ENCODE results near the gene GABRB2.

Gene GABRB2

DNA sequence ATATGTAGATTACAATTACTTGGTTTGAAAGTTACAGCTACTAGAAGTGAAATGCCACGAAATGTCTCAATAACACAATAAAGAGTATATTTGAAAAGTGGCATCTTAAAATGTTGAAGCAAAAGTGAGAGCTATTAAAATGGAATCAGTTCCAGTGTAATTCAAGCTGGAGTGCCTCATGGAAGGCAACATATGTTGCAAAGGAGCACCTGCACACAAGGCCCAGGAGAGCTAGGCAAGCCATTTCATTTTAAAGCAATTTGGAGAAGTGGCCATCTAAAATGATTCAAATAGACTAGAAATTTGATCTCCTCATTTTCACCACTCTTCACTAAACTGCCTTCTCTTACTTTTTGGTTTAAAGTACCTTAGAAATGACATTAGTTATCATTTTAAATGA, 167.8 kb downstream of the GABRB2 start:
- TF ChIP-seq ZC3H10 (CRISPR knock-in tag; IDR thresholded peaks at IDR 0.05) = no peak
- ATAC-seq = no peak

DNA sequence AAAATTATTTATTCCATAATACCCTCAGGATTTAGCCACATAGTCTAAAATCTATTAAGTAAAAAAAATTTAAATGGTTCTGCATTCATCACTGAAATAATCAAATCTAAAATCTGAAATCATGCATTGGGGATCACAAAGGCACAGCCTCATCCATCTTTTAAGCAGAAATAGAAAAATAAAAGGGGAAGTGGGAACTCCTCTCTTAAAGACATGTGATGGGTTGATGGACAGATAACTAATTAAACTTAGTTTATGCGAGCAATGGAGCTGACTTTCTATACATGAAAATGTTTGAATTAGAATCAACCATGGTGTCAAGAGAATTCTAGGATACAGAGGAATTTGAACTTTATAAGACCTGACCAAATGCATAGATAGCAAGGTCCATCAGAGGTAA, 170.5 kb downstream of the GABRB2 start:
- TF ChIP-seq ISL1 (CRISPR knock-in tag; IDR thresholded peaks at IDR 0.05) = no peak
- TF ChIP-seq TCF4 (CRISPR knock-in tag; IDR thresholded peaks at IDR 0.05; ENCODE audit: borderline replicate concordance) = no peak
- no peak for TF ChIP-seq ZFP3 (CRISPR knock-in tag; IDR thresholded peaks at IDR 0.05)
- TF ChIP-seq, protein P1, sequence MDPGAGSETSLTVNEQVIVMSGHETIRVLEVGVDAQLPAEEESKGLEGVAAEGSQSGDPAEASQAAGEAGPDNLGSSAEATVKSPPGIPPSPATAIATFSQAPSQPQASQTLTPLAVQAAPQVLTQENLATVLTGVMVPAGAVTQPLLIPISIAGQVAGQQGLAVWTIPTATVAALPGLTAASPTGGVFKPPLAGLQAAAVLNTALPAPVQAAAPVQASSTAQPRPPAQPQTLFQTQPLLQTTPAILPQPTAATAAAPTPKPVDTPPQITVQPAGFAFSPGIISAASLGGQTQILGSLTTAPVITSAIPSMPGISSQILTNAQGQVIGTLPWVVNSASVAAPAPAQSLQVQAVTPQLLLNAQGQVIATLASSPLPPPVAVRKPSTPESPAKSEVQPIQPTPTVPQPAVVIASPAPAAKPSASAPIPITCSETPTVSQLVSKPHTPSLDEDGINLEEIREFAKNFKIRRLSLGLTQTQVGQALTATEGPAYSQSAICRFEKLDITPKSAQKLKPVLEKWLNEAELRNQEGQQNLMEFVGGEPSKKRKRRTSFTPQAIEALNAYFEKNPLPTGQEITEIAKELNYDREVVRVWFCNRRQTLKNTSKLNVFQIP (CRISPR knock-in tag; IDR thresholded peaks at IDR 0.05; ENCODE audit: borderline replicate concordance, low read depth) = no peak
- no peak for TF ChIP-seq ZNF565 (CRISPR knock-in tag; conservative IDR thresholded peaks at IDR 0.05; ENCODE audit: low read depth)
- TF ChIP-seq, protein P2, sequence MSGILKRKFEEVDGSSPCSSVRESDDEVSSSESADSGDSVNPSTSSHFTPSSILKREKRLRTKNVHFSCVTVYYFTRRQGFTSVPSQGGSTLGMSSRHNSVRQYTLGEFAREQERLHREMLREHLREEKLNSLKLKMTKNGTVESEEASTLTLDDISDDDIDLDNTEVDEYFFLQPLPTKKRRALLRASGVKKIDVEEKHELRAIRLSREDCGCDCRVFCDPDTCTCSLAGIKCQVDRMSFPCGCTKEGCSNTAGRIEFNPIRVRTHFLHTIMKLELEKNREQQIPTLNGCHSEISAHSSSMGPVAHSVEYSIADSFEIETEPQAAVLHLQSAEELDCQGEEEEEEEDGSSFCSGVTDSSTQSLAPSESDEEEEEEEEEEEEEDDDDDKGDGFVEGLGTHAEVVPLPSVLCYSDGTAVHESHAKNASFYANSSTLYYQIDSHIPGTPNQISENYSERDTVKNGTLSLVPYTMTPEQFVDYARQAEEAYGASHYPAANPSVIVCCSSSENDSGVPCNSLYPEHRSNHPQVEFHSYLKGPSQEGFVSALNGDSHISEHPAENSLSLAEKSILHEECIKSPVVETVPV (CRISPR knock-in tag; IDR thresholded peaks at IDR 0.05) = no peak
- TF ChIP-seq CSDC2 (CRISPR knock-in tag; IDR thresholded peaks at IDR 0.05) = no peak
- no peak for TF ChIP-seq ESRRG (CRISPR knock-in tag; IDR thresholded peaks at IDR 0.05)
- no peak for TF ChIP-seq RARB (CRISPR knock-in tag; IDR thresholded peaks at IDR 0.05)
- TF ChIP-seq, protein P3, sequence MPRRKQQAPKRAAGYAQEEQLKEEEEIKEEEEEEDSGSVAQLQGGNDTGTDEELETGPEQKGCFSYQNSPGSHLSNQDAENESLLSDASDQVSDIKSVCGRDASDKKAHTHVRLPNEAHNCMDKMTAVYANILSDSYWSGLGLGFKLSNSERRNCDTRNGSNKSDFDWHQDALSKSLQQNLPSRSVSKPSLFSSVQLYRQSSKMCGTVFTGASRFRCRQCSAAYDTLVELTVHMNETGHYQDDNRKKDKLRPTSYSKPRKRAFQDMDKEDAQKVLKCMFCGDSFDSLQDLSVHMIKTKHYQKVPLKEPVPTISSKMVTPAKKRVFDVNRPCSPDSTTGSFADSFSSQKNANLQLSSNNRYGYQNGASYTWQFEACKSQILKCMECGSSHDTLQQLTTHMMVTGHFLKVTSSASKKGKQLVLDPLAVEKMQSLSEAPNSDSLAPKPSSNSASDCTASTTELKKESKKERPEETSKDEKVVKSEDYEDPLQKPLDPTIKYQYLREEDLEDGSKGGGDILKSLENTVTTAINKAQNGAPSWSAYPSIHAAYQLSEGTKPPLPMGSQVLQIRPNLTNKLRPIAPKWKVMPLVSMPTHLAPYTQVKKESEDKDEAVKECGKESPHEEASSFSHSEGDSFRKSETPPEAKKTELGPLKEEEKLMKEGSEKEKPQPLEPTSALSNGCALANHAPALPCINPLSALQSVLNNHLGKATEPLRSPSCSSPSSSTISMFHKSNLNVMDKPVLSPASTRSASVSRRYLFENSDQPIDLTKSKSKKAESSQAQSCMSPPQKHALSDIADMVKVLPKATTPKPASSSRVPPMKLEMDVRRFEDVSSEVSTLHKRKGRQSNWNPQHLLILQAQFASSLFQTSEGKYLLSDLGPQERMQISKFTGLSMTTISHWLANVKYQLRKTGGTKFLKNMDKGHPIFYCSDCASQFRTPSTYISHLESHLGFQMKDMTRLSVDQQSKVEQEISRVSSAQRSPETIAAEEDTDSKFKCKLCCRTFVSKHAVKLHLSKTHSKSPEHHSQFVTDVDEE (CRISPR knock-in tag; IDR thresholded peaks at IDR 0.05) = no peak
- TF ChIP-seq ARNTL (CRISPR knock-in tag; IDR thresholded peaks at IDR 0.05; ENCODE audit: borderline replicate concordance, low read depth) = no peak
- no peak for TF ChIP-seq ZC3H10 (CRISPR knock-in tag; IDR thresholded peaks at IDR 0.05)
- no peak for TF ChIP-seq ZFP30 (CRISPR knock-in tag; IDR thresholded peaks at IDR 0.05)
- TF ChIP-seq ZNF70 (CRISPR knock-in tag; IDR thresholded peaks at IDR 0.05) = no peak
- no peak for TF ChIP-seq SNAI2 (CRISPR knock-in tag; IDR thresholded peaks at IDR 0.05)
- TF ChIP-seq GLIS3 (CRISPR knock-in tag; IDR thresholded peaks at IDR 0.05) = no peak
- TF ChIP-seq, protein P4, sequence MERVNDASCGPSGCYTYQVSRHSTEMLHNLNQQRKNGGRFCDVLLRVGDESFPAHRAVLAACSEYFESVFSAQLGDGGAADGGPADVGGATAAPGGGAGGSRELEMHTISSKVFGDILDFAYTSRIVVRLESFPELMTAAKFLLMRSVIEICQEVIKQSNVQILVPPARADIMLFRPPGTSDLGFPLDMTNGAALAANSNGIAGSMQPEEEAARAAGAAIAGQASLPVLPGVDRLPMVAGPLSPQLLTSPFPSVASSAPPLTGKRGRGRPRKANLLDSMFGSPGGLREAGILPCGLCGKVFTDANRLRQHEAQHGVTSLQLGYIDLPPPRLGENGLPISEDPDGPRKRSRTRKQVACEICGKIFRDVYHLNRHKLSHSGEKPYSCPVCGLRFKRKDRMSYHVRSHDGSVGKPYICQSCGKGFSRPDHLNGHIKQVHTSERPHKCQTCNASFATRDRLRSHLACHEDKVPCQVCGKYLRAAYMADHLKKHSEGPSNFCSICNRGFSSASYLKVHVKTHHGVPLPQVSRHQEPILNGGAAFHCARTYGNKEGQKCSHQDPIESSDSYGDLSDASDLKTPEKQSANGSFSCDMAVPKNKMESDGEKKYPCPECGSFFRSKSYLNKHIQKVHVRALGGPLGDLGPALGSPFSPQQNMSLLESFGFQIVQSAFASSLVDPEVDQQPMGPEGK (CRISPR knock-in tag; IDR thresholded peaks at IDR 0.05; ENCODE audit: borderline replicate concordance) = no peak
- no peak for ATAC-seq

DNA sequence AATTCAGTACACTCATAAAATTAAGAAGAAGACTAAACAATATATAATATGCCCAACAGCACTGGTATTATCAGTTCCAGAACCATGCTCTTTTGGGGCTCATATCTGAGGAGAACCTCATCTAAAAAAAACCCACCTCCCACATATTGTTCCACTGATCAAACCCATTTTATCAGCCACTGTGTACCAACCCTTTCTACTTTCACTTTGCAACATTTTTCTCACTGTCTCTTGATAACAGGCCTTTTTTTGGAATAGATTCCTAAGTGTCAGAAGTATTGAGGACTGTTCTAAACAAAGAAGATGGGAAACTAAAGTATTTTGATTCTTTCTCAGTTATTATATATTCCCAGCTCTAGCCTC, 173.2 kb downstream of the GABRB2 start:
- no peak for TF ChIP-seq ARNTL (CRISPR knock-in tag; IDR thresholded peaks at IDR 0.05; ENCODE audit: borderline replicate concordance, low read depth)
- TF ChIP-seq TCF4 (CRISPR knock-in tag; IDR thresholded peaks at IDR 0.05; ENCODE audit: borderline replicate concordance) = no peak
- TF ChIP-seq BACH2 (CRISPR knock-in tag; IDR thresholded peaks at IDR 0.05; ENCODE audit: borderline replicate concordance) = no peak
- TF ChIP-seq GLIS3 (CRISPR knock-in tag; IDR thresholded peaks at IDR 0.05) = no peak
- TF ChIP-seq ISL1 (CRISPR knock-in tag; IDR thresholded peaks at IDR 0.05) = no peak
- no peak for TF ChIP-seq ZFP30 (CRISPR knock-in tag; IDR thresholded peaks at IDR 0.05)
- TF ChIP-seq TOX (CRISPR knock-in tag; IDR thresholded peaks at IDR 0.05; ENCODE audit: borderline replicate concordance) = no peak
- no peak for TF ChIP-seq ZC3H10 (CRISPR knock-in tag; IDR thresholded peaks at IDR 0.05)
- TF ChIP-seq ZNF70 (CRISPR knock-in tag; IDR thresholded peaks at IDR 0.05) = no peak
- no peak for TF ChIP-seq RARB (CRISPR knock-in tag; IDR thresholded peaks at IDR 0.05)
- TF ChIP-seq ZFP3 (CRISPR knock-in tag; IDR thresholded peaks at IDR 0.05) = no peak
- no peak for TF ChIP-seq CSDC2 (CRISPR knock-in tag; IDR thresholded peaks at IDR 0.05)
- TF ChIP-seq, protein P3 (CRISPR knock-in tag; IDR thresholded peaks at IDR 0.05) = no peak
- TF ChIP-seq ZNF565 (CRISPR knock-in tag; conservative IDR thresholded peaks at IDR 0.05; ENCODE audit: low read depth) = no peak
- TF ChIP-seq, protein P2 (CRISPR knock-in tag; IDR thresholded peaks at IDR 0.05) = no peak
- no peak for TF ChIP-seq ESRRG (CRISPR knock-in tag; IDR thresholded peaks at IDR 0.05)
- TF ChIP-seq, protein P5, sequence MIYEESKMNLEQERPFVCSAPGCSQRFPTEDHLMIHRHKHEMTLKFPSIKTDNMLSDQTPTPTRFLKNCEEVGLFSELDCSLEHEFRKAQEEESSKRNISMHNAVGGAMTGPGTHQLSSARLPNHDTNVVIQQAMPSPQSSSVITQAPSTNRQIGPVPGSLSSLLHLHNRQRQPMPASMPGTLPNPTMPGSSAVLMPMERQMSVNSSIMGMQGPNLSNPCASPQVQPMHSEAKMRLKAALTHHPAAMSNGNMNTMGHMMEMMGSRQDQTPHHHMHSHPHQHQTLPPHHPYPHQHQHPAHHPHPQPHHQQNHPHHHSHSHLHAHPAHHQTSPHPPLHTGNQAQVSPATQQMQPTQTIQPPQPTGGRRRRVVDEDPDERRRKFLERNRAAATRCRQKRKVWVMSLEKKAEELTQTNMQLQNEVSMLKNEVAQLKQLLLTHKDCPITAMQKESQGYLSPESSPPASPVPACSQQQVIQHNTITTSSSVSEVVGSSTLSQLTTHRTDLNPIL (CRISPR knock-in tag; IDR thresholded peaks at IDR 0.05; ENCODE audit: low read depth) = no peak
- TF ChIP-seq, protein P4 (CRISPR knock-in tag; IDR thresholded peaks at IDR 0.05; ENCODE audit: borderline replicate concordance) = no peak
- no peak for TF ChIP-seq PPARA (CRISPR knock-in tag; IDR thresholded peaks at IDR 0.05; ENCODE audit: borderline replicate concordance)
- ATAC-seq = no peak
